HFFc6 (cell line): ENCODE data around the gene FOXL2NB. TPM values are rescaled to one million over a fixed set of nuclear protein-coding genes. Genes with fewer than 3 reads are reported as not detected.

Source experiments
- DNase-seq: peaks from one replicate; pipeline ENCODE4 v3.0.0-alpha.2; 2018
- H3K27ac Mint-ChIP-seq: 2 replicates; pipeline ENCODE4 v1.8.0; 2020; ENCODE audit warnings: mild to moderate bottlenecking, mixed read lengths
- H3K27me3 Mint-ChIP-seq: 2 replicates; pipeline ENCODE4 v1.8.0; 2021; ENCODE audit warnings: mild to moderate bottlenecking, moderate library complexity, mixed read lengths; ENCODE audit not compliant: insufficient read depth
- H3K36me3 Mint-ChIP-seq: 2 replicates; pipeline ENCODE4 v1.8.0; 2021; ENCODE audit warnings: low read depth, mixed read lengths
- H3K4me1 Mint-ChIP-seq: 2 replicates; pipeline ENCODE4 v1.8.0; 2020; ENCODE audit warnings: low read depth, mixed read lengths
- H3K4me3 Mint-ChIP-seq: 2 replicates; pipeline ENCODE4 v1.8.0; 2020; ENCODE audit warnings: mild to moderate bottlenecking, moderate library complexity, mixed read lengths
- H3K9me3 Mint-ChIP-seq: 2 replicates; pipeline ENCODE4 v1.8.0; 2020; ENCODE audit warnings: mild to moderate bottlenecking, mixed read lengths
- total RNA-seq, 6 experiments: library from RNA; stranded (reverse); fragmentation: NEBNext Ultra II Directional; extraction: Animal tissue kit (Norgen Biotek cat#: 25700); gene quantifications; 2 replicates in 1 of 6; 3 replicates in 5 of 6; pipeline ENCODE4 v1.2.3, GENCODE V29; 2021
- TF ChIP-seq, protein P1 (sequence below): fragments of 200-600 bp; sonication (generic); IDR thresholded peaks from 2 replicates; pipeline ENCODE4 v1.5.0; 2021; ENCODE audit warnings: antibody characterized with exemption, mild to moderate bottlenecking

Gene FOXL2NB
- total RNA-seq, 6 experiments from 2014 or later: 0.45 to 5.8 (median 4.6) TPM

DNA sequence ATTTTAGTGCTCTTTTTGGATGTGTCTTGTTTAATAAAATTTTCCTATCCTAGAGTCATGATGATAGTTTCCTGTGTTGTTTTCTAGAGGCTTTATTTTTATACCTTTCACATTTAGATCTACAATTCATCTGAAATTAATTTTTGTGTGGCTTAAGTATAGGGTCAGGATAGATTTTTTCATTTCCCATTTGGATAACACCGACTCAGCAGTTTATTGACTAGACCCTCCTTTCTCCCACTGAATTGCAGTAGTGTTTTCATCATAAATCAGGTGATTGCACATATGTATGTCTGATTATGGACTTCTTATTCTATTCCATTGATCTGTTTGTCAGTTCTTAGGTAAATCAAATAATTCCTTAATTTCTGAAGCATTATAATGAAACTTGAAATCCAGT, 48.7 kb downstream of the FOXL2NB start:
- H3K4me1 Mint-ChIP-seq: no peaks in the 10 kb centered on the region

More for the DNA sequence above, 48.7 kb downstream of the FOXL2NB start:
- Mint-ChIP-seq H3K27me3 (peaks cover 5% of the 10 kb centered on the region), H3K36me3 (no peaks in the 10 kb centered on the region), H3K9me3 (no peaks in the 10 kb centered on the region), H3K27ac (no peak overlapping the region), H3K4me3 (no peak overlapping the region)
- TF ChIP-seq, protein P1, sequence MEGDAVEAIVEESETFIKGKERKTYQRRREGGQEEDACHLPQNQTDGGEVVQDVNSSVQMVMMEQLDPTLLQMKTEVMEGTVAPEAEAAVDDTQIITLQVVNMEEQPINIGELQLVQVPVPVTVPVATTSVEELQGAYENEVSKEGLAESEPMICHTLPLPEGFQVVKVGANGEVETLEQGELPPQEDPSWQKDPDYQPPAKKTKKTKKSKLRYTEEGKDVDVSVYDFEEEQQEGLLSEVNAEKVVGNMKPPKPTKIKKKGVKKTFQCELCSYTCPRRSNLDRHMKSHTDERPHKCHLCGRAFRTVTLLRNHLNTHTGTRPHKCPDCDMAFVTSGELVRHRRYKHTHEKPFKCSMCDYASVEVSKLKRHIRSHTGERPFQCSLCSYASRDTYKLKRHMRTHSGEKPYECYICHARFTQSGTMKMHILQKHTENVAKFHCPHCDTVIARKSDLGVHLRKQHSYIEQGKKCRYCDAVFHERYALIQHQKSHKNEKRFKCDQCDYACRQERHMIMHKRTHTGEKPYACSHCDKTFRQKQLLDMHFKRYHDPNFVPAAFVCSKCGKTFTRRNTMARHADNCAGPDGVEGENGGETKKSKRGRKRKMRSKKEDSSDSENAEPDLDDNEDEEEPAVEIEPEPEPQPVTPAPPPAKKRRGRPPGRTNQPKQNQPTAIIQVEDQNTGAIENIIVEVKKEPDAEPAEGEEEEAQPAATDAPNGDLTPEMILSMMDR: no peak
- DNase-seq: no peak

Other genes starting within 250 kb of the FOXL2NB start
- 10 to 100 TPM; 12.6 to 18.3 (median 15.8) TPM for gene PIK3CB, start 112.3 kb upstream of the FOXL2NB start, total RNA-seq
- gene FOXL2, start 80 bp upstream of the FOXL2NB start, total RNA-seq: 1 to 10 TPM in 5 of 6 experiments, under 1 TPM in 1; 0.71 to 8.0 (median 7.0) TPM
- gene PRR23A, start 59.1 kb downstream of the FOXL2NB start, total RNA-seq: not detected
- not detected for gene PRR23B, start 73.7 kb downstream of the FOXL2NB start, total RNA-seq
- gene PRR23C, start 97.7 kb downstream of the FOXL2NB start, total RNA-seq: not detected